H1 (cell line): ENCODE measurements around the gene ALG3. TPM values are rescaled to one million over a fixed set of nuclear protein-coding genes. Genes with fewer than 3 reads are reported as not detected.

ENCODE experiments used
- BRCA1 ChIP-seq: IDR thresholded peaks from 2 replicates; pipeline ENCODE4 v1.6.1; 2012; ENCODE audit warnings: low read depth, low read length, improper control_type of control experiment
- CREB1 ChIP-seq: IDR thresholded peaks from 2 replicates; pipeline ENCODE4 v1.6.1; 2012; ENCODE audit warnings: inconsistent platforms
- CTBP2 ChIP-seq: IDR thresholded peaks from 2 replicates; pipeline ENCODE4 v1.7.0; 2011; ENCODE audit warnings: borderline replicate concordance, mild to moderate bottlenecking, moderate library complexity, mixed read lengths, low read length; ENCODE audit not compliant: insufficient read depth, insufficient read length
- E2F6 ChIP-seq: IDR thresholded peaks from 2 replicates; pipeline ENCODE4 v1.6.1; 2012; ENCODE audit warnings: inconsistent platforms
- EP300 ChIP-seq, 2 experiments: IDR thresholded peaks; 1 replicate in 1 of 2; 2 replicates in 1 of 2; pipeline ENCODE4 v1.6.1; 2011 to 2012; ENCODE audit warnings: low read depth in 2 of 2, low read length in 2 of 2, mild to moderate bottlenecking in 2 of 2, borderline replicate concordance in 1 of 2, inconsistent platforms in 1 of 2, moderate library complexity in 1 of 2
- FOSL1 ChIP-seq: IDR thresholded peaks from 2 replicates; pipeline ENCODE4 v1.6.1; 2011; ENCODE audit warnings: mild to moderate bottlenecking, low read depth, low read length, moderate library complexity; ENCODE audit not compliant: insufficient read depth
- KDM4A ChIP-seq: IDR thresholded peaks from one replicate; pipeline ENCODE4 v1.7.1; 2012; ENCODE audit warnings: low read depth, mild to moderate bottlenecking, moderate library complexity, low read length, inconsistent platforms; ENCODE audit not compliant: severe bottlenecking
- MAFK ChIP-seq: IDR thresholded peaks from 2 replicates; pipeline ENCODE4 v1.6.1; 2012; ENCODE audit warnings: low read depth, mild to moderate bottlenecking, improper control_type of control experiment, low read length
- NANOG ChIP-seq: IDR thresholded peaks from 2 replicates; pipeline ENCODE4 v1.6.1; 2011; ENCODE audit warnings: low read length, low read depth, mild to moderate bottlenecking, inconsistent platforms; ENCODE audit not compliant: insufficient read depth, poor library complexity, severe bottlenecking
- POLR2A ChIP-seq, 2 experiments: IDR thresholded peaks; 1 replicate in 1 of 2; 2 replicates in 1 of 2; pipeline ENCODE4 v1.6.1; 2011; ENCODE audit warnings: low read depth in 2 of 2, low read length in 2 of 2, mild to moderate bottlenecking in 2 of 2; ENCODE audit errors: control extremely low read depth in 1 of 2
- POLR2AphosphoS5 ChIP-seq: IDR thresholded peaks from 2 replicates; pipeline ENCODE4 v1.6.1; 2011; ENCODE audit warnings: low read depth, low read length
- POU5F1 ChIP-seq: IDR thresholded peaks from 2 replicates; pipeline ENCODE4 v1.6.1; 2011; ENCODE audit warnings: low read depth, mild to moderate bottlenecking, low read length, moderate library complexity
- RAD21 ChIP-seq, 2 experiments: IDR thresholded peaks in 1 of 2; conservative IDR thresholded peaks in 1 of 2; 2 replicates each; pipeline ENCODE4 v1.6.1; 2011; ENCODE audit warnings: low read depth in 2 of 2, low read length in 2 of 2, improper control_type of control experiment in 1 of 2, inconsistent platforms in 1 of 2, mild to moderate bottlenecking in 1 of 2, moderate library complexity in 1 of 2
- RFX5 ChIP-seq: IDR thresholded peaks from 2 replicates; pipeline ENCODE4 v1.6.1; 2011; ENCODE audit warnings: low read depth, low read length, improper control_type of control experiment, borderline replicate concordance
- RNF2 ChIP-seq: fragments of 200-900, 300-1000 bp; sonication (generic); IDR thresholded peaks from 2 replicates; pipeline ENCODE4 v1.7.1; 2016; ENCODE audit warnings: borderline replicate concordance, low read depth, mild to moderate bottlenecking, antibody characterized with exemption, low read length; ENCODE audit not compliant: poor library complexity, severe bottlenecking; ENCODE audit errors: missing control alignments
- RXRA ChIP-seq: IDR thresholded peaks from 2 replicates; pipeline ENCODE4 v1.6.1; 2011; ENCODE audit warnings: low read depth, mild to moderate bottlenecking, low read length, moderate library complexity; ENCODE audit not compliant: insufficient read depth
- SIN3A ChIP-seq, 2 experiments: IDR thresholded peaks in 1 of 2; conservative IDR thresholded peaks in 1 of 2; 2 replicates each; pipeline ENCODE4 v1.6.1; 2011 to 2012; ENCODE audit warnings: low read length in 2 of 2, improper control_type of control experiment in 1 of 2, low read depth in 1 of 2, mild to moderate bottlenecking in 1 of 2
- SP1 ChIP-seq: IDR thresholded peaks from 2 replicates; pipeline ENCODE4 v1.6.1; 2011; ENCODE audit warnings: low read depth, low read length
- TAF7 ChIP-seq: optimal IDR thresholded peaks from 2 replicates; pipeline ENCODE3; 2011; ENCODE audit warnings: low read depth, mild to moderate bottlenecking, inconsistent platforms, low read length, moderate library complexity, borderline replicate concordance
- TEAD4 ChIP-seq: IDR thresholded peaks from 2 replicates; pipeline ENCODE4 v1.6.1; 2012; ENCODE audit warnings: low read depth, low read length, inconsistent platforms, mixed read lengths
- YY1 ChIP-seq: IDR thresholded peaks from 2 replicates; pipeline ENCODE4 v1.6.1; 2011; ENCODE audit warnings: low read depth, mild to moderate bottlenecking, low read length
- polyA plus RNA-seq, 7 experiments: library from polyadenylated mRNA; depleted of rRNA in 3 of 7; stranded (reverse) in 5 of 7; unstranded in 2 of 7; fragments of >200 nt in 5 of 7; fragments of 200-250 nt in 2 of 7; gene quantifications; 1 replicate in 5 of 7; 2 replicates in 1 of 7; 4 replicates in 1 of 7; pipeline versions ENCODE4 v1.2.1 to v1.2.3, GENCODE V29; 2011 to 2013; ENCODE audit warnings: missing spikeins in 2 of 7, mixed read lengths in 2 of 7
- total RNA-seq: library from RNA; stranded (reverse); fragmentation: NEBNext Ultra II Directional; extraction: Animal tissue kit (Norgen Biotek cat#: 25700); gene quantifications from 2 replicates; pipeline ENCODE4 v1.2.1, GENCODE V29; 2021

Gene ALG3
- total and polyA plus RNA-seq, 2 of the 8 experiments (the other 6 are each of a cell fraction or from before 2014, with no cell fraction given) = 54.6 to 148 TPM

- TF ChIP-seq NANOG (no peak), KDM4A (no peak), SP1 (no peak), E2F6 (no peak), FOSL1 (no peak), TEAD4 (no peak), POLR2A (IDR thresholded peaks at IDR 0.05; ENCODE audit: control extremely low read depth in 1 of 2, low read depth in 2 of 2, low read length in 2 of 2) (no peak), MAFK (peak; percentile 52), CREB1 (no peak), RXRA (no peak), TAF7 (no peak), BRCA1 (no peak), POLR2AphosphoS5 (no peak), CTBP2 (no peak), SIN3A (conservative IDR thresholded peaks at IDR 0.05 in 1 of 2, IDR thresholded peaks at IDR 0.05 in 1 of 2; ENCODE audit: low read depth in 1 of 2, low read length in 2 of 2) (peak; percentile 92 to 94), EP300 (IDR thresholded peaks at IDR 0.05; ENCODE audit: borderline replicate concordance in 1 of 2, low read depth in 2 of 2, low read length in 2 of 2) (no peak), POU5F1 (no peak), RNF2 (no peak), RFX5 (no peak), RAD21 (IDR thresholded peaks at IDR 0.05 in 1 of 2, conservative IDR thresholded peaks at IDR 0.05 in 1 of 2; ENCODE audit: low read depth in 2 of 2, low read length in 2 of 2) (no peak), YY1 (no peak)
Measured at GRCh38 chr3:184240384-184241140, 8.2 kb downstream of the ALG3 start (continued).
